ENCODE results near the gene M6PR. TPM values are rescaled to one million over a fixed set of nuclear protein-coding genes. Genes with fewer than 3 reads are reported as not detected.

M6PR gene
- total RNA-seq, 5 donors from 2014 or later (not counting 1 experiment from before 2014, with no cell fraction given), result 162 to 189 (median 187) TPM

DNA sequence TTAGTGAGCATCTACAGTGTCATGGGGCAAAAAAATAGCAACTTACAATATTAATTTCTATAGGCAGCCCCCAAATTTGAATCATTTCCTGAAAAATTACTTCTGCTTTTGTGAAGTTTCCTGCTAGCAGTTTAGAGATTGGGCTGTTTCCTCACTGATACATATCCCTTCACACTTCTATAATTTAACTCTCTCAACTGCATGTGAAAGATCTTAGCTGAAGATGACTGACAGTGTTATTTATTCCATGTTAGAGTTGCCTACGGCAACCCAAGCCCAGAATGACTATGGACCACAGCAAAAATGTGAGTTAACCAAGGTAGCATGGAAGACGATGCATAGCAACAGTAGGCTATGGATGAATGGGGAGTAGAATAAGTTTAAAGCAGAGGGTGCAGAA lies 40.0 kb upstream of the M6PR start, which contains the start of gene KLRG1:
KLRG1 (plus strand) TSS at position 134 of the 400 bp plus-strand sequence; CDS start at position 224, 90 bp downstream.
- Histone ChIP-seq H3K27ac (ENCODE audit: low read length) (peak within 1 kb of the TSS; percentile 66), H3K4me3 (ENCODE audit: control insufficient read depth in 1 of 2, extremely low read depth in 1 of 2, low read length in 1 of 2) (peak within 1 kb of the TSS in 1 of 2 donors; percentile 45), H3K27me3 (replicated peaks in 1 of 2; ENCODE audit: control insufficient read depth in 2 of 2, extremely low read depth in 1 of 2, insufficient read depth in 2 of 2, low read length in 1 of 2) (no peaks in the 10 kb centered on the region), H3K9me3 (no peaks in the 10 kb centered on the region), H3K36me3 (ENCODE audit: control insufficient read depth in 2 of 2, extremely low read depth in 1 of 2, insufficient read depth in 1 of 2, low read length in 1 of 2) (no peaks in the 10 kb centered on the region), H3K4me1 (ENCODE audit: control insufficient read depth in 1 of 2, extremely low read depth in 1 of 2, insufficient read depth in 2 of 2, low read length in 2 of 2) (peaks cover 36 to 43% of the 10 kb centered on the region in 2 experiments)
- peak in 2 of 4 experiments; percentile 32 to 60 for ATAC-seq (replicated peaks in 1 of 4)
- Mint-ChIP-seq H3K4me3 (peak within 1 kb of the TSS; percentile 52 to 86 (median 76)), H3K36me3 (peaks cover 6% of the 10 kb centered on the region), H3K9me3 (peaks cover 0 to 7% (median 0%) of the 10 kb centered on the region in 3 donors), H3K27me3 (no peaks in the 10 kb centered on the region), H3K27ac (peak within 1 kb of the TSS; percentile 90 to 93), H3K4me1 (peaks cover 55 to 75% (median 68%) of the 10 kb centered on the region in 3 donors)
- peak in 5 of 35 experiments; percentile 7 to 33 (median 21) for DNase-seq
- ChIA-PET POLR2A (interaction anchor here in 1 of 2 donors (0.7 kb wide), 1 partner anchor 39 kb away, joined by 4 read pairs; no protein-coding TSS in a partner anchor), CTCF (interaction anchor here in 1 of 2 donors (1.3 to 1.7 kb wide), 3 partner anchors 37 to 40 kb away, joined by 3 to 5 read pairs (median 5); partner anchors contain the start of gene M6PR)
- WGBS (ENCODE audit: insufficient coverage), result 24% methylated on average over 2 of the region's 2 CpGs

DNA sequence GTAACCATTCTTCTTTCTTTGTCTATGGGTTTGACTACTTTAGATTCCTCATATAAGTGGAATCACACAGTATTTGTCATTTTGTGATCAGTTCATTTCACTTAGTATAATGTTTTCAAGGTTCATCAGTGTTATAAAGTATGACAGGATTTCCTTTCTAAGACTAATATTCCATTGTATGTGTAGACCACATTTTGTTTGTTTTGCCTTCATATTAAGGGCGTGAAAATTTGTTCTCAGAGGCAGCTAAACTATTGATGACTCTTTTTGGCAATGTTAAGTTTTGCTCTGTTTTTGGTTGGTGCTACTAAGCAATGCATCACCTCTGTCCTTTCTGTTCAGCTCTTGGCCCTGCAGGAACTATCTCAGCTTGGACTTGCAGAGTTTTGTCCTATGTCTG lies 38.2 kb upstream of the M6PR start:
- 0% methylated on average over 1 of the region's 1 CpG for WGBS (ENCODE audit: insufficient coverage)
- CTCF ChIA-PET, result interaction anchor here (0.6 to 1.2 kb wide), 5 partner anchors 13 to 305 kb away, joined by 3 to 4 read pairs (median 3); no protein-coding TSS in a partner anchor
- Mint-ChIP-seq H3K36me3 (peaks cover 9% of the 10 kb centered on the region), H3K9me3 (peaks cover 0 to 10% (median 0%) of the 10 kb centered on the region in 3 donors), H3K4me3 (peak overlapping the region; percentile 0 to 58 (median 27)), H3K27me3 (no peaks in the 10 kb centered on the region), H3K27ac (peak overlapping the region; percentile 90 to 93), H3K4me1 (peaks cover 49 to 66% (median 57%) of the 10 kb centered on the region in 3 donors)
- ATAC-seq (replicated peaks in 1 of 4), result peak; percentile 18 to 43 (median 26)
- DNase-seq, result no peak
- no peaks in the 10 kb centered on the region for H3K9me3 ChIP-seq
- H3K4me3 ChIP-seq (ENCODE audit: control insufficient read depth in 1 of 2, extremely low read depth in 1 of 2, low read length in 1 of 2), result no peak overlapping the region
- POLR2A ChIA-PET, result interaction anchor here in 1 of 2 donors (0.7 to 0.9 kb wide), 2 partner anchors 13 to 53 kb away, joined by 3 to 4 read pairs; no protein-coding TSS in a partner anchor
- H3K4me1 ChIP-seq (ENCODE audit: control insufficient read depth in 1 of 2, extremely low read depth in 1 of 2, insufficient read depth in 2 of 2, low read length in 2 of 2), result peaks cover 35 to 36% of the 10 kb centered on the region in 2 experiments
- H3K27me3 ChIP-seq (replicated peaks in 1 of 2; ENCODE audit: control insufficient read depth in 2 of 2, extremely low read depth in 1 of 2, insufficient read depth in 2 of 2, low read length in 1 of 2), result no peaks in the 10 kb centered on the region
- H3K27ac ChIP-seq (ENCODE audit: low read length), result peak overlapping the region; percentile 66
- no peaks in the 10 kb centered on the region for H3K36me3 ChIP-seq (ENCODE audit: control insufficient read depth in 2 of 2, extremely low read depth in 1 of 2, insufficient read depth in 1 of 2, low read length in 1 of 2)

DNA sequence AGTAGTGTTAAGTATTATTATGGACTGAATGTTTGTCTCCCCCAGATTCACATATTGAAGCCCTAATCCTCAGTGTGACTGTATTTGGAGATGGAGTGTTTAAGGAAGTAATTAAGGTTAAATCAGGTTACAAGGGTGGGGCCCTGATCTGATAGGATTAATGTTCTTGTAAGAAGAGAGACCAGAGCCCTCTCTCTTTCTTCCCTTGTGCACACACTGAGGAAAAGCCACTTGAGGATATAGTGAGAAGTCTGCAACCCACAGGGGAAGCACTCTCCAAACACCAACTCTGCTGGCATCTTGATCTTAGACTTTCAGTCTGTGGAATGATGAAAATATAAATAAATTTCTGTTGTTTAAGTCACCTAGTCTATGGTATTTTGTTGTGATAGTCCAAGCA lies 37.7 kb upstream of the M6PR start:
- Mint-ChIP-seq H3K9me3 (peaks cover 0 to 10% (median 0%) of the 10 kb centered on the region in 3 donors), H3K36me3 (peaks cover 9% of the 10 kb centered on the region), H3K27ac (peak overlapping the region; percentile 90 to 93), H3K27me3 (no peaks in the 10 kb centered on the region), H3K4me3 (peak overlapping the region in 2 of 3 donors; percentile 0 to 27), H3K4me1 (peaks cover 45 to 62% (median 55%) of the 10 kb centered on the region in 3 donors)
- DNase-seq (no peak), ATAC-seq (replicated peaks in 1 of 4) (peak in 1 of 4 experiments; percentile 10)
- H3K4me3 ChIP-seq (ENCODE audit: control insufficient read depth in 1 of 2, extremely low read depth in 1 of 2, low read length in 1 of 2), result no peak overlapping the region
- H3K4me1 ChIP-seq (ENCODE audit: control insufficient read depth in 1 of 2, extremely low read depth in 1 of 2, insufficient read depth in 2 of 2, low read length in 2 of 2), result peaks cover 30 to 32% of the 10 kb centered on the region in 2 experiments
- no peaks in the 10 kb centered on the region for H3K9me3 ChIP-seq
- POLR2A ChIA-PET, result no interaction called here
- CTCF ChIA-PET, result interaction anchor here (0.6 to 1.2 kb wide), 4 partner anchors 13 to 304 kb away, joined by 3 to 4 read pairs (median 3); no protein-coding TSS in a partner anchor
- no peaks in the 10 kb centered on the region for H3K27me3 ChIP-seq (replicated peaks in 1 of 2; ENCODE audit: control insufficient read depth in 2 of 2, extremely low read depth in 1 of 2, insufficient read depth in 2 of 2, low read length in 1 of 2)
- no peaks in the 10 kb centered on the region for H3K36me3 ChIP-seq (ENCODE audit: control insufficient read depth in 2 of 2, extremely low read depth in 1 of 2, insufficient read depth in 1 of 2, low read length in 1 of 2)
- H3K27ac ChIP-seq (ENCODE audit: low read length), result peak overlapping the region; percentile 66

DNA sequence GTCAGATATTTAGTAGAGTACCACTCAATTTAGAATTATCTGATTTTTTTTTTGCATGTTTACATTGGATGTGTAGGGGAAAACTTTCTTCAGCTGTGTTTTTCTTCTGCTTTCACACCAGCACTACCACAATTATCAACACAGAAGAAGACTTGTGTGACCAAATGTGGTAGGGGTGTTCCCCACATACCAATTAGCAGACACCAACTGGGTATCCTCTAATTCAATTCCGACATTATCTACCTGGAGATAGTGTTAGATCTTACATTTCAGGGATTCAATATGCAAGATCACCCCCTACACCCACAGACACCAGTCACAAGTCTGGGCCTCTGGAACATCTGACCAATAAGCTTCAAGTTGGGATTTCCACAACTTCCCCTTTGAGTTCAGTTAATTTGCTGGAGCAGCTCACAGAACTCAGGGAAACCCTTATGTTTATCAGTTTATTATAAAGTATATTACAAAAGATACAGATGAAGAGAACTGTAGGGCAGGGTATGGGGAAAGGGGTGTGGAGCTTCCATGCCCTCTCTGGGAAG lies 35.8 kb upstream of the M6PR start:
- Mint-ChIP-seq H3K9me3 (peaks cover under 1 to 21% (median 1%) of the 10 kb centered on the region in 3 donors), H3K27me3 (no peaks in the 10 kb centered on the region), H3K4me3 (no peak overlapping the region), H3K4me1 (peaks cover 38 to 57% (median 52%) of the 10 kb centered on the region in 3 donors), H3K36me3 (peaks cover 19% of the 10 kb centered on the region), H3K27ac (no peak overlapping the region)
- Histone ChIP-seq H3K4me1 (ENCODE audit: control insufficient read depth in 1 of 2, extremely low read depth in 1 of 2, insufficient read depth in 2 of 2, low read length in 2 of 2) (peaks cover 21 to 28% of the 10 kb centered on the region in 2 experiments), H3K27ac (ENCODE audit: low read length) (peak overlapping the region; percentile 46), H3K36me3 (ENCODE audit: control insufficient read depth in 2 of 2, extremely low read depth in 1 of 2, insufficient read depth in 1 of 2, low read length in 1 of 2) (no peaks in the 10 kb centered on the region), H3K4me3 (ENCODE audit: control insufficient read depth in 1 of 2, extremely low read depth in 1 of 2, low read length in 1 of 2) (no peak overlapping the region), H3K9me3 (no peaks in the 10 kb centered on the region), H3K27me3 (replicated peaks in 1 of 2; ENCODE audit: control insufficient read depth in 2 of 2, extremely low read depth in 1 of 2, insufficient read depth in 2 of 2, low read length in 1 of 2) (no peaks in the 10 kb centered on the region)
- DNase-seq (peak in 1 of 35 experiments; percentile 25), ATAC-seq (replicated peaks in 1 of 4) (no peak)
- WGBS (ENCODE audit: insufficient coverage), result no CpG with 5 or more reads among the region's 1 CpG
- POLR2A ChIA-PET, result interaction anchor here in 1 of 2 donors (0.7 kb wide), 1 partner anchor 56 kb away, joined by 4 read pairs; no protein-coding TSS in a partner anchor
- CTCF ChIA-PET, result no interaction called here

DNA sequence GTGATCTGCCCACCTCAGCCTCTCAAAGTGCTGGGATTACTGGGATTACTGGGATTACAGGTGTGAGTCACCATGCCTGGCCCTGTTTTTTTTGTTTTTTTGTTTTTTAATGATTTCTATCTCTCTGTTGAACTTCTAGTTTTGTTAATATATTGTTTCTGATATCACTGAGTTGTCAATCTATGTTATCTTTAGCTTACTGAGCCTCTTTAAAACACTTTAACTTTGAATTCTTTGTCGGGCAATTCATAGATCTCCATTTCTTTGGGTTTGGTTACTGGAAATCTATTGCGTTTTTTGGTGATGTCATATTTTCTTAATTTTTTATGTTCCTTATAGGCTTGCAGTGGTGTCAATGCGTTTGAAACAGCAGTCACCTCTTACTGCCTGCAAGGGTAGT lies 30.7 kb upstream of the M6PR start:
- 92% methylated on average over 1 of the region's 3 CpGs for WGBS (ENCODE audit: insufficient coverage)

DNA sequence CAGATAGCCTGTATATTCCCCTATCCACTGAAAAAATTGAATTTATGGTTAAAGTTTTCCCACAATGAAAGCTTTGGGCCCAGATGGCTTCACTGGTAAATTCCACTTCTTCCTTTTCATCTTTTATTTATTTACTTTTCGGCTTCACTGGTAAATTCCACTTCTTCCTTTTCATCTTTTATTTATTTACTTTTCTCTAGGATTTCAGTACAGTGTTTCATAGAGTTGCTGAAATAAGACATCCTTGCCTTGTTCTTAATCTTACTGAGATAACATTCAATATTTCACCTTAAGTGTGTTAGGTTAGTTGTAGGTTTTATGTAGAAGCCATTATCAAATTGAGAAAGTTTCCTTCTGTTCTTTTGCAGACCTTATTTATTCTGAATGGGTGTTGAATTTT lies 21.0 kb upstream of the M6PR start:
- ChIA-PET CTCF (no interaction called here), POLR2A (interaction anchor here in 1 of 2 donors (0.6 kb wide), 1 partner anchor 464 kb away, joined by 3 read pairs; no protein-coding TSS in a partner anchor)
- H3K4me3 ChIP-seq (ENCODE audit: control insufficient read depth in 1 of 2, extremely low read depth in 1 of 2, low read length in 1 of 2), result no peak overlapping the region
- Mint-ChIP-seq H3K4me3 (no peak overlapping the region), H3K4me1 (peaks cover 10 to 17% (median 15%) of the 10 kb centered on the region in 3 donors), H3K27ac (peak overlapping the region; percentile 50 to 61), H3K36me3 (peaks cover 10% of the 10 kb centered on the region), H3K9me3 (peaks cover 2 to 27% (median 13%) of the 10 kb centered on the region in 3 donors), H3K27me3 (no peaks in the 10 kb centered on the region)
- WGBS (ENCODE audit: insufficient coverage), result no CpG with 5 or more reads among the region's 1 CpG
- no peaks in the 10 kb centered on the region for H3K27me3 ChIP-seq (replicated peaks in 1 of 2; ENCODE audit: control insufficient read depth in 2 of 2, extremely low read depth in 1 of 2, insufficient read depth in 2 of 2, low read length in 1 of 2)
- DNase-seq, result no peak
- ATAC-seq (replicated peaks in 1 of 4), result no peak
- no peaks in the 10 kb centered on the region for H3K36me3 ChIP-seq (ENCODE audit: control insufficient read depth in 2 of 2, extremely low read depth in 1 of 2, insufficient read depth in 1 of 2, low read length in 1 of 2)
- H3K27ac ChIP-seq (ENCODE audit: low read length), result peak overlapping the region; percentile 9
- H3K9me3 ChIP-seq, result peaks cover 5% of the 10 kb centered on the region
- H3K4me1 ChIP-seq (ENCODE audit: control insufficient read depth in 1 of 2, extremely low read depth in 1 of 2, insufficient read depth in 2 of 2, low read length in 2 of 2), result peaks cover 0 to 5% of the 10 kb centered on the region in 2 experiments

More for the DNA sequence above, 30.7 kb upstream of the M6PR start:
- Mint-ChIP-seq H3K9me3 (peaks cover 9 to 30% (median 11%) of the 10 kb centered on the region in 3 donors), H3K27ac (peak overlapping the region; percentile 43 to 64), H3K4me3 (no peak overlapping the region), H3K27me3 (no peaks in the 10 kb centered on the region), H3K36me3 (peaks cover 35% of the 10 kb centered on the region), H3K4me1 (peaks cover 16 to 30% (median 18%) of the 10 kb centered on the region in 3 donors)
- H3K27ac ChIP-seq (ENCODE audit: low read length), result no peak overlapping the region
- no peaks in the 10 kb centered on the region for H3K36me3 ChIP-seq (ENCODE audit: control insufficient read depth in 2 of 2, extremely low read depth in 1 of 2, insufficient read depth in 1 of 2, low read length in 1 of 2)
- ChIA-PET POLR2A (interaction anchor here in 1 of 2 donors (0.5 kb wide), 1 partner anchor 41 kb away, joined by 3 read pairs; no protein-coding TSS in a partner anchor), CTCF (interaction anchor here in 1 of 2 donors (0.6 to 2.1 kb wide), 2 partner anchors 27 to 29 kb away, joined by 3 to 8 read pairs; no protein-coding TSS in a partner anchor)
- no peaks in the 10 kb centered on the region for H3K27me3 ChIP-seq (replicated peaks in 1 of 2; ENCODE audit: control insufficient read depth in 2 of 2, extremely low read depth in 1 of 2, insufficient read depth in 2 of 2, low read length in 1 of 2)
- H3K4me3 ChIP-seq (ENCODE audit: control insufficient read depth in 1 of 2, extremely low read depth in 1 of 2, low read length in 1 of 2), result no peak overlapping the region
- no peaks in the 10 kb centered on the region for H3K4me1 ChIP-seq (ENCODE audit: control insufficient read depth in 1 of 2, extremely low read depth in 1 of 2, insufficient read depth in 2 of 2, low read length in 2 of 2)
- no peak for DNase-seq
- ATAC-seq (replicated peaks in 1 of 4), result no peak
- no peaks in the 10 kb centered on the region for H3K9me3 ChIP-seq

All from T-cell (primary cell).